OCI-LY3 (cell line): ENCODE results near the gene SRSF7.
"Not testable (repeated sequence)": the region's sequence is repeated elsewhere in the genome, so short reads cannot be mapped to it uniquely, and the experiment has no call there.

Experiments used
- H2AFZ ChIP-seq: fragments of 200-600, 300-600 bp; shearing (Covaris generic); 2 replicates; pipeline ENCODE4 v1.6.0; 2014; ENCODE audit warnings: antibody characterized with exemption, low read depth, low read length
- H3K27ac ChIP-seq: fragments of 200-600, 300-600 bp; sonication (generic); 2 replicates; pipeline ENCODE4 v1.5.1; 2014; ENCODE audit warnings: mild to moderate bottlenecking, low read length, moderate library complexity, mixed read lengths
- H3K27me3 ChIP-seq: fragments of 200-600, 300-600 bp; sonication (generic); 2 replicates; pipeline ENCODE4 v1.6.1; 2014; ENCODE audit warnings: low read depth, low read length, mixed read lengths
- H3K36me3 ChIP-seq: fragments of 200-600, 300-600 bp; sonication (generic); replicated peaks from 2 replicates; pipeline ENCODE3; 2014; ENCODE audit warnings: low read depth, low read length, mixed read lengths
- H3K4me1 ChIP-seq: fragments of 300-600, 200-600 bp; sonication (generic); 2 replicates; pipeline ENCODE4 v1.6.1; 2014; ENCODE audit warnings: low read length, mixed read lengths
- H3K4me2 ChIP-seq: fragments of 200-600, 300-600 bp; sonication (generic); 2 replicates; pipeline ENCODE4 v1.6.1; 2014; ENCODE audit warnings: low read length, mixed read lengths
- H3K4me3 ChIP-seq: fragments of 300-600, 200-600 bp; sonication (generic); 2 replicates; pipeline ENCODE4 v1.5.1; 2014; ENCODE audit warnings: antibody characterized with exemption, mild to moderate bottlenecking, low read length, moderate library complexity
- H3K79me2 ChIP-seq: fragments of 300-600, 200-600 bp; shearing (Covaris generic); 2 replicates; pipeline ENCODE4 v1.6.1; 2014; ENCODE audit warnings: mild to moderate bottlenecking, low read length, mixed read lengths
- H3K9ac ChIP-seq: fragments of 300-600, 200-600 bp; shearing (Covaris generic); 2 replicates; pipeline ENCODE4 v1.6.0; 2014; ENCODE audit warnings: mild to moderate bottlenecking, low read length, moderate library complexity
- H3K9me3 ChIP-seq: fragments of 200-600, 300-600 bp; shearing (Covaris generic); 2 replicates; pipeline ENCODE4 v1.6.1; 2014; ENCODE audit warnings: low read length, mixed read lengths; ENCODE audit not compliant: insufficient read depth
- H4K20me1 ChIP-seq: fragments of 200-600, 300-600 bp; sonication (generic); 2 replicates; pipeline ENCODE4 v1.6.1; 2016; ENCODE audit warnings: low read length, mixed read lengths; ENCODE audit not compliant: insufficient read depth
- EZH2phosphoT487 ChIP-seq: fragments of 200-600 bp; shearing (Covaris generic); IDR thresholded peaks from 2 replicates; pipeline ENCODE4 v1.6.1; 2018; ENCODE audit warnings: antibody characterized with exemption, mixed run types, low read depth
- TF ChIP-seq, protein P1 (sequence below): fragments of 200-600, 300-600 bp; sonication (generic); IDR thresholded peaks from 2 replicates; pipeline ENCODE4 v1.5.1; 2014; ENCODE audit warnings: antibody characterized with exemption, low read length, low read depth

The SRSF7 gene

DNA sequence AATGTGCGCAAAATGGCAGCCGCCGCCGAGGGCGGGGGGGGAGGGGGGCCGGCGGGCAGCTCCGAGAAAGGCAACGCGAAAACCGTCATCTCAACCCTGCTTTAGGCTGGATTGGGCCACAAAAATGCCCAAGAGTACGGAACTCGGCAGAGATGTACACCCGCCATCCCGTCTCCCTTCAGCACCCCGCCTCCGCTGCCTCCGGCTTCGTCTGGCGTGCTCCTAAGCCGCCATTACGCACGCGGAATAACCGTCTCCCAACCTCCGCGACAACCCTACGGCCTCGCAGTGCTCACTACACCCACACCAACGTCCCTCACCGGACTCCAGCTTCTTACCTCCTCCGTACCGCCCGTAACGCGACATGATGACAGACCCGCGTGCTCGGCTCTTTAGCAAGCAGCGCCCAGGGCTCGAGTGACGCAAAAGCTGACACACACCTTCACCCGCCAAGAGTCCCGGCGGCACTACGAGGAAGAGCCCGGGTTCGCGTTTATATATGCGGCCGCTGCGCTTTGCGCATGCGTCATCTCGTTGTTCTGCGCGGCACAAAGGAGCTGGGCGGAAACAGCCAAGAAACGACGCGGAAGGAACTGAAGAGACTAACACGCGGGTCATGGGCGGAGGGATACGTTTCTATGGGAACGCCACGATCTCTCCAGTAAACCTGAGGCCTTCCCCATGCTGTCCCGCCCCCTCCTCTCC, at the start of gene SRSF7:
SRSF7 (minus strand) TSS at position 471 of the 705 bp plus-strand sequence; CDS start at position 366, 105 bp downstream.
- Histone ChIP-seq H3K4me3 (peak within 1 kb of the TSS; percentile 92), H3K27me3 (no peaks in the 10 kb centered on the region), H3K36me3 (peaks cover 44% of the 10 kb centered on the region), H3K4me1 (peaks cover 48% of the 10 kb centered on the region), H3K79me2 (peaks cover 59% of the 10 kb centered on the region), H4K20me1 (peaks cover 42% of the 10 kb centered on the region), H3K27ac (peak within 1 kb of the TSS; percentile 86), H3K9ac (peak within 1 kb of the TSS; percentile 97), H3K4me2 (peak within 1 kb of the TSS; percentile 95), H2AFZ (peak within 1 kb of the TSS; percentile 60), H3K9me3 (no peaks in the 10 kb centered on the region)
- TF ChIP-seq, protein P1, sequence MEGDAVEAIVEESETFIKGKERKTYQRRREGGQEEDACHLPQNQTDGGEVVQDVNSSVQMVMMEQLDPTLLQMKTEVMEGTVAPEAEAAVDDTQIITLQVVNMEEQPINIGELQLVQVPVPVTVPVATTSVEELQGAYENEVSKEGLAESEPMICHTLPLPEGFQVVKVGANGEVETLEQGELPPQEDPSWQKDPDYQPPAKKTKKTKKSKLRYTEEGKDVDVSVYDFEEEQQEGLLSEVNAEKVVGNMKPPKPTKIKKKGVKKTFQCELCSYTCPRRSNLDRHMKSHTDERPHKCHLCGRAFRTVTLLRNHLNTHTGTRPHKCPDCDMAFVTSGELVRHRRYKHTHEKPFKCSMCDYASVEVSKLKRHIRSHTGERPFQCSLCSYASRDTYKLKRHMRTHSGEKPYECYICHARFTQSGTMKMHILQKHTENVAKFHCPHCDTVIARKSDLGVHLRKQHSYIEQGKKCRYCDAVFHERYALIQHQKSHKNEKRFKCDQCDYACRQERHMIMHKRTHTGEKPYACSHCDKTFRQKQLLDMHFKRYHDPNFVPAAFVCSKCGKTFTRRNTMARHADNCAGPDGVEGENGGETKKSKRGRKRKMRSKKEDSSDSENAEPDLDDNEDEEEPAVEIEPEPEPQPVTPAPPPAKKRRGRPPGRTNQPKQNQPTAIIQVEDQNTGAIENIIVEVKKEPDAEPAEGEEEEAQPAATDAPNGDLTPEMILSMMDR: no peak
- no peak for TF ChIP-seq EZH2phosphoT487

DNA sequence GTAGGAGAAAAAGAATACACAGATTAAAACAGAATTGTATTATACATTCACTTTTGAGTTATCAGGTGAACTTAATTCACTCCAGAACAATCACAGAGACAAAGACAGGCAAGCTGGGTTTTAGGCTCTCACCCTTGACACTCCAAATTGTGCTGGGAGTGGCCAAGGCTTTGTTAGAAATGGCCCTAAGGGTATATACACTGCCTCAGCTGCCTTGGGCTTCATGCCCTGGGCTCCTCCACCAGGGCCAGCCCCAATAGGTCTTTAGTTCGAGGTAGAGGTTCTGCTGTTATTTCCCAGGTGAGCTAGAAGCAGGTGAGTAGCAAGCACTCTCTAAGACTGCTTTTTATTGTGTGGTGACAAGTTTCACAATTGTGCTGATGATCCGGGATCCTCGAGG, 46.8 kb upstream of the SRSF7 start:
- Histone ChIP-seq H3K27ac (no peak overlapping the region), H3K4me3 (no peak overlapping the region), H3K36me3 (peaks cover 6% of the 10 kb centered on the region), H3K4me1 (no peaks in the 10 kb centered on the region), H3K9me3 (no peaks in the 10 kb centered on the region), H3K27me3 (no peaks in the 10 kb centered on the region), H2AFZ (no peak overlapping the region), H4K20me1 (no peaks in the 10 kb centered on the region), H3K4me2 (no peak overlapping the region), H3K9ac (no peak overlapping the region), H3K79me2 (no peaks in the 10 kb centered on the region)
- no peak for TF ChIP-seq EZH2phosphoT487
- TF ChIP-seq, protein P1: no peak

DNA sequence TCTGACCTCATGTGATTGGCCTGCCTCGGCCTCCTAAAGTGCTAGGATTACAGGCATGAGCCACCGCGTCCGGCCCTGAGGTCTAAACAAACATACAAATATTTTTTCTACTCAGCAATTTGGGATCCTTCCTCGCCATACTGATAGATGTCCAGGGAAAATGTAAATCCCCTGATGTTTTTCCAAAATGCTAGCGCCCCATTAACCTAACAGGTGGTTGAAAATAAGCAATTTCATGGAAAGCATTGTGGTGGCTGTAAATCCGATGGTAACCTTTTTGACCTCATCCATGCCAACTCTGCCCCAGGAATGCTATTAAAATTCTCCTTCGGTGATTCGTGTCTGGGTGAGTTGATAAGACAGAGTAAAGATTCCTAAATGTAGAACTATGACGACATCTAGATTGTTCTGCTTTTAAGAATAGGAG, 46.1 kb upstream of the SRSF7 start:
- no peak overlapping the region for H2AFZ ChIP-seq
- peaks cover 3% of the 10 kb centered on the region for H3K36me3 ChIP-seq
- H3K4me2 ChIP-seq: no peak overlapping the region
- H3K79me2 ChIP-seq: no peaks in the 10 kb centered on the region
- H4K20me1 ChIP-seq: no peaks in the 10 kb centered on the region
- H3K27me3 ChIP-seq: no peaks in the 10 kb centered on the region
- no peaks in the 10 kb centered on the region for H3K4me1 ChIP-seq
- no peak overlapping the region for H3K27ac ChIP-seq
- no peaks in the 10 kb centered on the region for H3K9me3 ChIP-seq
- H3K9ac ChIP-seq: no peak overlapping the region
- TF ChIP-seq, protein P1: no peak
- no peak for TF ChIP-seq EZH2phosphoT487
- no peak overlapping the region for H3K4me3 ChIP-seq

GRCh38 chr2:38795016-38795415, 43.9 kb upstream of the SRSF7 start:
- H3K9me3 ChIP-seq, H3K36me3 ChIP-seq, H3K4me2 ChIP-seq, H3K4me1 ChIP-seq, H3K79me2 ChIP-seq, H3K27ac ChIP-seq, H3K27me3 ChIP-seq, H4K20me1 ChIP-seq, H3K9ac ChIP-seq, H3K4me3 ChIP-seq, H2AFZ ChIP-seq: not testable (repeated sequence)
